Urothelium cell line (cell line): ENCODE data around the gene ENOX1.
"Not testable (repeated sequence)": the region's sequence is repeated elsewhere in the genome, so short reads cannot be mapped to it uniquely, and the experiment has no call there.

Experiments used
- DNase-seq: peaks from one replicate; pipeline ENCODE4 v3.0.0; 2011; ENCODE audit warnings: low spot score, mixed read lengths
- FAIRE-seq: peaks from 2 replicates; lab custom pipeline; 2011; peaks lifted over from hg19 to GRCh38; lab: Jason Lieb, UNC

ENOX1 gene

GRCh38 chr13:43786766-43787517 is at the start of gene ENOX1:
ENOX1 (minus strand) TSS chr13:43786972.
- DNase-seq (peak; percentile 60), FAIRE-seq (no peak)

GRCh38 chr13:43835701-43836100 is 48.9 kb upstream of the ENOX1 start:
- DNase-seq (no peak), FAIRE-seq (no peak)

- DNase-seq, result no peak
These were observed 44.3 kb upstream of the ENOX1 start for GRCh38 chr13:43831088-43831487.

GRCh38 chr13:43830497-43830881 is 43.7 kb upstream of the ENOX1 start:
- no peak for DNase-seq

More at GRCh38 chr13:43831088-43831487, 44.3 kb upstream of the ENOX1 start:
- no peak for FAIRE-seq

GRCh38 chr13:43824656-43825055 is 37.9 kb upstream of the ENOX1 start:
- not testable (repeated sequence) for FAIRE-seq, DNase-seq

More at GRCh38 chr13:43830497-43830881, 43.7 kb upstream of the ENOX1 start:
- FAIRE-seq, result no peak

- DNase-seq (no peak), FAIRE-seq (no peak)
These were observed 36.2 kb upstream of the ENOX1 start for GRCh38 chr13:43822969-43823368.

GRCh38 chr13:43816401-43816889 is 29.7 kb upstream of the ENOX1 start:
- FAIRE-seq (no peak), DNase-seq (no peak)

GRCh38 chr13:43815204-43815603 is 28.4 kb upstream of the ENOX1 start:
- FAIRE-seq, result no peak

GRCh38 chr13:43808676-43809075 is 21.9 kb upstream of the ENOX1 start:
- FAIRE-seq (no peak), DNase-seq (no peak)

More at GRCh38 chr13:43815204-43815603, 28.4 kb upstream of the ENOX1 start:
- DNase-seq, result peak; percentile 43

- FAIRE-seq, result no peak
- no peak for DNase-seq
These were observed 18.9 kb upstream of the ENOX1 start for GRCh38 chr13:43805681-43806128.

- FAIRE-seq, result no peak
These were observed 18.3 kb upstream of the ENOX1 start for GRCh38 chr13:43805071-43805468.

GRCh38 chr13:43804461-43805070 is 17.8 kb upstream of the ENOX1 start:
- DNase-seq, result no peak
- no peak for FAIRE-seq

More at GRCh38 chr13:43805071-43805468, 18.3 kb upstream of the ENOX1 start:
- DNase-seq, result peak; percentile 79

GRCh38 chr13:43802511-43802910 is 15.7 kb upstream of the ENOX1 start:
- DNase-seq (no peak), FAIRE-seq (no peak)

GRCh38 chr13:43800828-43801227 is 14.1 kb upstream of the ENOX1 start:
- no peak for FAIRE-seq

GRCh38 chr13:43799191-43799590 is 12.4 kb upstream of the ENOX1 start:
- FAIRE-seq (no peak), DNase-seq (no peak)

More at GRCh38 chr13:43800828-43801227, 14.1 kb upstream of the ENOX1 start:
- no peak for DNase-seq

- DNase-seq, result no peak
- no peak for FAIRE-seq
These were observed 11.1 kb upstream of the ENOX1 start for GRCh38 chr13:43797869-43798268.

GRCh38 chr13:43797159-43797558 is 10.4 kb upstream of the ENOX1 start:
- DNase-seq (no peak), FAIRE-seq (no peak)

- no peak for FAIRE-seq
These were observed 7.6 kb upstream of the ENOX1 start for GRCh38 chr13:43794416-43794815.

GRCh38 chr13:43792076-43792881 is 5.5 kb upstream of the ENOX1 start:
- FAIRE-seq (no peak), DNase-seq (no peak)

More at GRCh38 chr13:43794416-43794815, 7.6 kb upstream of the ENOX1 start:
- DNase-seq, result no peak

- DNase-seq, result no peak
- FAIRE-seq, result no peak
These were observed 1.2 kb upstream of the ENOX1 start for GRCh38 chr13:43787997-43788396.

- no peak for FAIRE-seq
- no peak for DNase-seq
These were observed 733 bp upstream of the ENOX1 start for GRCh38 chr13:43787518-43787891.
